ENCODE results near the gene C22orf23.

C22orf23 gene

GRCh38 chr22:37927637-37927936 is 25.8 kb downstream of the C22orf23 start:
- no peaks in the 10 kb centered on the region for H3K9me3 ChIP-seq (ENCODE audit: control insufficient read depth, low read depth, low read length)
- H3K4me3 ChIP-seq (ENCODE audit: low read length): no peak overlapping the region
- H3K27ac ChIP-seq (ENCODE audit: low read length): no peak overlapping the region
- peaks cover 15% of the 10 kb centered on the region for H3K36me3 ChIP-seq (ENCODE audit: control insufficient read depth, low read depth, low read length)
- no peak overlapping the region for H3K9ac ChIP-seq (ENCODE audit: low read length)
- H3K27me3 ChIP-seq (ENCODE audit: control insufficient read depth, insufficient read depth, low read length): no peaks in the 10 kb centered on the region
- H3K4me1 ChIP-seq (ENCODE audit: control insufficient read depth, low read depth, low read length): no peaks in the 10 kb centered on the region

GRCh38 chr22:37926771-37927636 is 26.4 kb downstream of the C22orf23 start:
- H3K36me3 ChIP-seq (ENCODE audit: control insufficient read depth, low read depth, low read length): peaks cover 15% of the 10 kb centered on the region
- no peak overlapping the region for H3K4me3 ChIP-seq (ENCODE audit: low read length)
- H3K9me3 ChIP-seq (ENCODE audit: control insufficient read depth, low read depth, low read length): no peaks in the 10 kb centered on the region
- no peaks in the 10 kb centered on the region for H3K27me3 ChIP-seq (ENCODE audit: control insufficient read depth, insufficient read depth, low read length)
- H3K9ac ChIP-seq (ENCODE audit: low read length): no peak overlapping the region
- H3K27ac ChIP-seq (ENCODE audit: low read length): no peak overlapping the region
- no peaks in the 10 kb centered on the region for H3K4me1 ChIP-seq (ENCODE audit: control insufficient read depth, low read depth, low read length)

DNA sequence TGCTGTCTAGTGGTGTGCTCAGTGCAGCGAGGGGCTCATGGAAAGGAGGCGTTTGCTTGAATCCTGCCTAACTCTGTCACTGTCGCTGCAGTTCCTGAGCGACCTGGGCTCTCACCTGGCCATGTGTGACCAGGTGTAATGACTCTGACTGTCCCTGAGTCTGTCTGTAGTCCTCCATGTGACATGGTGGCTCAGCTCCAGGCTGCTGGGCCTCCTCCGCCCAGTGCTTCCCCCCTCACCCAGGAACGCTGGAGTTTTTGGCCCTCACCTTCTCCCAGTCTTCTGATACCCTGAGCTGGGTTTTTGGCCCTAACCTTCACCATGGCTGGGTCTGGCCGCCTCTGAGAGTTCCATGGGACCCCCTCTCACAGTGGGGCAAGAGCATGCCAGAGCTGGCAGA is 27.0 kb downstream of the C22orf23 start:
- H3K27me3 ChIP-seq (ENCODE audit: control insufficient read depth, insufficient read depth, low read length): no peaks in the 10 kb centered on the region
- no peaks in the 10 kb centered on the region for H3K9me3 ChIP-seq (ENCODE audit: control insufficient read depth, low read depth, low read length)
- H3K9ac ChIP-seq (ENCODE audit: low read length): no peak overlapping the region
- no peaks in the 10 kb centered on the region for H3K4me1 ChIP-seq (ENCODE audit: control insufficient read depth, low read depth, low read length)
- H3K4me3 ChIP-seq (ENCODE audit: low read length): no peak overlapping the region
- peaks cover 15% of the 10 kb centered on the region for H3K36me3 ChIP-seq (ENCODE audit: control insufficient read depth, low read depth, low read length)
- no peak overlapping the region for H3K27ac ChIP-seq (ENCODE audit: low read length)

DNA sequence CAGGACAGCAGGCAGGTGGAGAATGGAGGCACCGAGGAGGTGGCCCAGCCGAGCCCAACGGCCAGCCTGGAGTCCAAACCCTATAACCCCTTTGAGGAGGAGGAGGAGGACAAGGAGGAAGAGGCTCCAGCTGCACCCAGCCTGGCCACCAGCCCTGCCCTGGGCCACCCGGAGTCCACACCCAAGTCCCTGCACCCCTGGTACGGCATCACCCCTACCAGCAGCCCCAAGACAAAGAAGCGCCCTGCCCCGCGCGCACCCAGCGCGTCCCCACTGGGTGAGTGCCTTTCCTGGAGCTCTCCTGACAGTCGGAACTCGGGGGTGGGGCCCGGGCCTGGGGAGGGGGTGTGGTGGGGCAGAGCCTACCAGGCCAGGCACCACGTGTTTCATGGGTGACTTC is 27.6 kb downstream of the C22orf23 start:
- no peaks in the 10 kb centered on the region for H3K9me3 ChIP-seq (ENCODE audit: control insufficient read depth, low read depth, low read length)
- H3K36me3 ChIP-seq (ENCODE audit: control insufficient read depth, low read depth, low read length): peaks cover 15% of the 10 kb centered on the region
- no peak overlapping the region for H3K27ac ChIP-seq (ENCODE audit: low read length)
- H3K9ac ChIP-seq (ENCODE audit: low read length): no peak overlapping the region
- no peaks in the 10 kb centered on the region for H3K4me1 ChIP-seq (ENCODE audit: control insufficient read depth, low read depth, low read length)
- H3K27me3 ChIP-seq (ENCODE audit: control insufficient read depth, insufficient read depth, low read length): no peaks in the 10 kb centered on the region
- no peak overlapping the region for H3K4me3 ChIP-seq (ENCODE audit: low read length)

- H3K36me3 ChIP-seq (ENCODE audit: control insufficient read depth, low read depth, low read length): peaks cover 15% of the 10 kb centered on the region
- H3K4me1 ChIP-seq (ENCODE audit: control insufficient read depth, low read depth, low read length): no peaks in the 10 kb centered on the region
- no peaks in the 10 kb centered on the region for H3K27me3 ChIP-seq (ENCODE audit: control insufficient read depth, insufficient read depth, low read length)
- no peak overlapping the region for H3K9ac ChIP-seq (ENCODE audit: low read length)
- no peaks in the 10 kb centered on the region for H3K9me3 ChIP-seq (ENCODE audit: control insufficient read depth, low read depth, low read length)
- H3K27ac ChIP-seq (ENCODE audit: low read length): no peak overlapping the region
- H3K4me3 ChIP-seq (ENCODE audit: low read length): no peak overlapping the region
Observed at GRCh38 chr22:37925330-37925729, 28.1 kb downstream of the C22orf23 start.

DNA sequence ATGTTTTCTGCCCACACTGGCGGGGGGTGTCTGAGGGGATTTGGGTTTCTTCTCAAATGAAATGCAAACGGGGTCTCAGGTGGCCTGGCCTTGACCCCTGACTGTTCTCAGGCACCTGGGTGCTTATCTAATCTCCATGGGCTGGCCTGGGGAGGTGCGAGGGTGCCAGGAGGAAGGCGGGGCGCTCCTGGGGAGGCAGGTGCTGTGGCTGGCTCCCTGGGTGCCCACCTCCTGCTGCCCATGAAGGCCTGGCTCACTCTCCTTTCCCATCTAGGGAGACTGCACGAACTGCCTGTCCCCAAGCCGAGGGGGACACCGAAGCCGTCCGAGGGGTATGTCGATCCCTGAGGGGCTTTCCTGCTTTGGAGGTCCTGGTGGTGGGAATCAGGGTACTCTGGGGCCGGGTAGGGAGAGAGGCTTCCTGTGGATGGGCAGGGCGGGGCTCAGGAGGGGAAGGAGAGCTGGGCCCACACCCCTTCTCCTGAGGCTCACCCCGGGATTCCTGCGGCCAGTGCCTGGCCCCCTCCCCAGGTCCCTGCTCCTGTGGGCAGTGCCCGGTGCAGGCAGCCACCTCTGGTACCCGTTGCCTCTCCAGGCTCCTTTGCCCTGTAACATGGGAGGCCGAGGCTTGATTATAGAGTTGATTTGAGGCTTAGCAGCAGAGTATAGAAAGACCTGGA is 28.9 kb downstream of the C22orf23 start:
- no peaks in the 10 kb centered on the region for H3K4me1 ChIP-seq (ENCODE audit: control insufficient read depth, low read depth, low read length)
- H3K9me3 ChIP-seq (ENCODE audit: control insufficient read depth, low read depth, low read length): no peaks in the 10 kb centered on the region
- peaks cover 15% of the 10 kb centered on the region for H3K36me3 ChIP-seq (ENCODE audit: control insufficient read depth, low read depth, low read length)
- H3K27me3 ChIP-seq (ENCODE audit: control insufficient read depth, insufficient read depth, low read length): no peaks in the 10 kb centered on the region
- H3K9ac ChIP-seq (ENCODE audit: low read length): no peak overlapping the region
- no peak overlapping the region for H3K4me3 ChIP-seq (ENCODE audit: low read length)
- no peak overlapping the region for H3K27ac ChIP-seq (ENCODE audit: low read length)

DNA sequence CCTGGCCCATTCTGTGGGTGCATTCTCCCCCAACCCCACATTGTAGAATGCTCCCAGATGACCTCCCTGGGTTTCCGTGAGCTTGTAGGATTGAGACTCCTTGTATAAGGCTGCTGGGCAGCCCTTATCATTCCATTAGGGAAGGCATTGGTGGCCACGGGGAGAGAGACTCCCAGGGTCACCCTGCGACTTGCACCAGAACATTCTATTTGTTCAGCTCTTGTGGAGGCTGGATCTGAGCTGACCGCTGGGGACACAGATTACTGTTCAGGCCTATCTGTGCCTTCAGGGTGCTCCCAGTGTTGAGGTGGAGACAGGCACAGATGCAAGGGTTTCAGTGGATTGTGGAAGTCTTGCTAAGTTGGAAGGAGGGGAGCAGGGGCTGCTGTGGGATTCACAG is 29.5 kb downstream of the C22orf23 start:
- H3K36me3 ChIP-seq (ENCODE audit: control insufficient read depth, low read depth, low read length): peaks cover 19% of the 10 kb centered on the region
- H3K27me3 ChIP-seq (ENCODE audit: control insufficient read depth, insufficient read depth, low read length): no peaks in the 10 kb centered on the region
- H3K4me1 ChIP-seq (ENCODE audit: control insufficient read depth, low read depth, low read length): no peaks in the 10 kb centered on the region
- H3K9me3 ChIP-seq (ENCODE audit: control insufficient read depth, low read depth, low read length): no peaks in the 10 kb centered on the region
- H3K4me3 ChIP-seq (ENCODE audit: low read length): no peak overlapping the region
- H3K9ac ChIP-seq (ENCODE audit: low read length): no peak overlapping the region
- H3K27ac ChIP-seq (ENCODE audit: low read length): no peak overlapping the region

GRCh38 chr22:37922191-37922590 is 31.2 kb downstream of the C22orf23 start:
- no peak overlapping the region for H3K9ac ChIP-seq (ENCODE audit: low read length)
- no peak overlapping the region for H3K4me3 ChIP-seq (ENCODE audit: low read length)
- H3K27ac ChIP-seq (ENCODE audit: low read length): no peak overlapping the region
- peaks cover 22% of the 10 kb centered on the region for H3K36me3 ChIP-seq (ENCODE audit: control insufficient read depth, low read depth, low read length)
- no peaks in the 10 kb centered on the region for H3K9me3 ChIP-seq (ENCODE audit: control insufficient read depth, low read depth, low read length)
- H3K27me3 ChIP-seq (ENCODE audit: control insufficient read depth, insufficient read depth, low read length): no peaks in the 10 kb centered on the region
- H3K4me1 ChIP-seq (ENCODE audit: control insufficient read depth, low read depth, low read length): no peaks in the 10 kb centered on the region

- no peaks in the 10 kb centered on the region for H3K4me1 ChIP-seq (ENCODE audit: control insufficient read depth, low read depth, low read length)
- peaks cover 16% of the 10 kb centered on the region for H3K36me3 ChIP-seq (ENCODE audit: control insufficient read depth, low read depth, low read length)
- no peaks in the 10 kb centered on the region for H3K27me3 ChIP-seq (ENCODE audit: control insufficient read depth, insufficient read depth, low read length)
- no peak overlapping the region for H3K9ac ChIP-seq (ENCODE audit: low read length)
- no peaks in the 10 kb centered on the region for H3K9me3 ChIP-seq (ENCODE audit: control insufficient read depth, low read depth, low read length)
- no peak overlapping the region for H3K4me3 ChIP-seq (ENCODE audit: low read length)
- H3K27ac ChIP-seq (ENCODE audit: low read length): no peak overlapping the region
Observed at GRCh38 chr22:37920126-37920525, 33.3 kb downstream of the C22orf23 start.

- no peaks in the 10 kb centered on the region for H3K9me3 ChIP-seq (ENCODE audit: control insufficient read depth, low read depth, low read length)
- H3K9ac ChIP-seq (ENCODE audit: low read length): no peak overlapping the region
- H3K4me1 ChIP-seq (ENCODE audit: control insufficient read depth, low read depth, low read length): no peaks in the 10 kb centered on the region
- H3K27me3 ChIP-seq (ENCODE audit: control insufficient read depth, insufficient read depth, low read length): no peaks in the 10 kb centered on the region
- no peak overlapping the region for H3K27ac ChIP-seq (ENCODE audit: low read length)
- H3K36me3 ChIP-seq (ENCODE audit: control insufficient read depth, low read depth, low read length): peaks cover 16% of the 10 kb centered on the region
- H3K4me3 ChIP-seq (ENCODE audit: low read length): no peak overlapping the region
Observed at GRCh38 chr22:37918580-37919270, 34.7 kb downstream of the C22orf23 start.

DNA sequence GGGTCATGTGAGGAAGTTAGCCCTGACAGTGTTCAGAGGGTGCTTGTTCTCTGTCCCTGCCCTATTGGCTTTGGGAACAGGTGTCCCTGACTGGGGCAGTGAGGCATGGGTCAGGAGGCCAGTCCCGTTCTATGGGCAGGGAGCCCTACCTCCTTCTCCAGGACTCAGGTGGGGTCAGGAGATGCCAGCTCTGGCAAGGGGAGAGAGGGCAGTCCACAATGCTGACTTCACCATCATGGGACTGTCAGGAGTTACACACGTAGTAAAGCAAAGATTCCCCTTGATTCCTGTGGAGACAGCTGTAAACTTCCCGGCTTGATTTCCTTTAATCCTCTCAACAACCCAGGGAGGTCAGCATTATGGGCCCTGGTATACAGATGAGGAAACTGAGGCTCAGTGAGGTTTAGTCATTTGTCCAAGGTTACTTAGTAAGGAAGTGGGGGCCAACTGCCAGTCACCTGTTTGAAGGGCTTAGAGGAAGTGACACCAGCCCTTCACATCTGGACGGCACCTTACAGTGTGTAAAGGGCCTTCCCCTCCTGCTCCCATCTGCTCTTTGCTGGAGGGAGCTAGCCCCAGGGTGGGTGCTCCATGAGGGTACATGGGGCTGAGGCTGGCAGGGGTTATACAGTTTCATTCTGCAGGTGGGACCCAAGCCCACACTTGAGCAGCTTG is 35.4 kb downstream of the C22orf23 start:
- H3K27me3 ChIP-seq (ENCODE audit: control insufficient read depth, insufficient read depth, low read length): no peaks in the 10 kb centered on the region
- H3K27ac ChIP-seq (ENCODE audit: low read length): no peak overlapping the region
- no peak overlapping the region for H3K9ac ChIP-seq (ENCODE audit: low read length)
- peaks cover 20% of the 10 kb centered on the region for H3K36me3 ChIP-seq (ENCODE audit: control insufficient read depth, low read depth, low read length)
- H3K9me3 ChIP-seq (ENCODE audit: control insufficient read depth, low read depth, low read length): no peaks in the 10 kb centered on the region
- H3K4me3 ChIP-seq (ENCODE audit: low read length): no peak overlapping the region
- no peaks in the 10 kb centered on the region for H3K4me1 ChIP-seq (ENCODE audit: control insufficient read depth, low read depth, low read length)
